RWPE1 (cell line): Measurements from ENCODE around the gene KCNQ5.

Experiments
- CTCF ChIA-PET: fragments of 350-600 bp; sonication (Branson Sonifier 250); formaldehyde crosslinking; extraction: SDS; loops from one replicate; lab custom pipeline; 2021; lab: Yijun Ruan, JAX
- POLR2A ChIA-PET: fragments of 400-600 bp; formaldehyde crosslinking; extraction: SDS; loops from one replicate; lab custom pipeline; 2020; ENCODE audit warnings: antibody characterized with exemption; ENCODE audit not compliant: low non-redundant PET; lab: Yijun Ruan, JAX
- DNase-seq: peaks from one replicate; pipeline ENCODE4 v3.0.0; 2012; ENCODE audit warnings: low spot score
- H3K27ac ChIP-seq: fragments of 450-650 bp; 2 replicates; pipeline ENCODE4 v1.5.1; 2017
- CTCF ChIP-seq: fragments of 450-650 bp; conservative IDR thresholded peaks from 2 replicates; pipeline ENCODE4 v1.5.1; 2017; ENCODE audit warnings: low read depth, mild to moderate bottlenecking

KCNQ5 gene

GRCh38 chr6:72783666-72784065, 161.8 kb downstream of the KCNQ5 start:
- CTCF ChIA-PET = interaction anchor here (0.5 kb wide), 1 partner anchor 149 kb away, joined by 5 read pairs; no protein-coding TSS in a partner anchor
- DNase-seq = no peak
- TF ChIP-seq CTCF = no peak
- H3K27ac ChIP-seq = peak overlapping the region; percentile 62
- POLR2A ChIA-PET = no interaction called here

GRCh38 chr6:72784071-72784470, 162.2 kb downstream of the KCNQ5 start:
- peak overlapping the region; percentile 62 for H3K27ac ChIP-seq
- CTCF ChIA-PET = no interaction called here
- POLR2A ChIA-PET = no interaction called here
- no peak for TF ChIP-seq CTCF
- no peak for DNase-seq

- ChIA-PET CTCF (interaction anchor here (0.5 kb wide), 1 partner anchor 13 kb away, joined by 3 read pairs; no protein-coding TSS in a partner anchor), POLR2A (no interaction called here)
- no peak for TF ChIP-seq CTCF
- no peak overlapping the region for H3K27ac ChIP-seq
- DNase-seq = peak; percentile 11
Measured at GRCh38 chr6:72784581-72784980, 162.7 kb downstream of the KCNQ5 start.

- POLR2A ChIA-PET = no interaction called here
- CTCF ChIA-PET = interaction anchor here (0.7 to 0.9 kb wide), 2 partner anchors 74 to 171 kb away, joined by 3 read pairs; no protein-coding TSS in a partner anchor
- no peak overlapping the region for H3K27ac ChIP-seq
- DNase-seq = peak; percentile 89
- no peak for TF ChIP-seq CTCF
Measured at GRCh38 chr6:72787391-72788031, 165.6 kb downstream of the KCNQ5 start.

GRCh38 chr6:72788188-72788587, 166.3 kb downstream of the KCNQ5 start:
- peak; percentile 57 for DNase-seq
- ChIA-PET POLR2A (no interaction called here), CTCF (interaction anchor here (0.9 kb wide), 1 partner anchor 171 kb away, joined by 3 read pairs; no protein-coding TSS in a partner anchor)
- no peak for TF ChIP-seq CTCF
- no peak overlapping the region for H3K27ac ChIP-seq

GRCh38 chr6:72789145-72789544, 167.3 kb downstream of the KCNQ5 start:
- TF ChIP-seq CTCF = no peak
- ChIA-PET CTCF (no interaction called here), POLR2A (no interaction called here)
- no peak overlapping the region for H3K27ac ChIP-seq
- DNase-seq = no peak
